Activated naive CD8-positive, alpha-beta T cell treated with anti-CD3 and anti-CD28 coated beads, Interleukin-2, amount 50 U/mL, for 24 hours (primary cell): Measurements from ENCODE around the gene SOCS6.
"Not testable (repeated sequence)": the region's sequence is repeated elsewhere in the genome, so short reads cannot be mapped to it uniquely, and the experiment has no call there.

ENCODE experiments used
- ATAC-seq: fragments of 150-1000 bp; cut with Tn5 transposase; one replicate; pipeline ENCODE4 v1.10.0; 2021
- DNase-seq: peaks from one replicate; pipeline ENCODE4 v3.0.0; 2021
- H3K27ac Mint-ChIP-seq: one replicate; pipeline ENCODE4 v1.8.0; 2021; ENCODE audit warnings: mild to moderate bottlenecking, mixed read lengths
- H3K27me3 Mint-ChIP-seq: one replicate; pipeline ENCODE4 v1.8.0; 2021; ENCODE audit warnings: mixed read lengths
- H3K36me3 Mint-ChIP-seq: one replicate; pipeline ENCODE4 v1.8.0; 2021; ENCODE audit warnings: low read depth, mixed read lengths
- H3K4me1 Mint-ChIP-seq: one replicate; pipeline ENCODE4 v1.8.0; 2021; ENCODE audit warnings: mixed read lengths
- H3K4me3 Mint-ChIP-seq: one replicate; pipeline ENCODE4 v1.8.0; 2021; ENCODE audit warnings: mild to moderate bottlenecking, moderate library complexity, mixed read lengths
- H3K9me3 Mint-ChIP-seq: one replicate; pipeline ENCODE4 v1.8.0; 2021; ENCODE audit warnings: mixed read lengths

SOCS6 gene

GRCh38 chr18:70288851-70289328 is at the start of gene SOCS6:
Gene SOCS6, plus strand, starts transcription at chr18:70289045. Its CDS starts 35,624 bp downstream, at chr18:70324669.
- Mint-ChIP-seq H3K4me1 (peaks cover 5% of the 10 kb centered on the region), H3K9me3 (no peaks in the 10 kb centered on the region), H3K27me3 (peaks cover 60% of the 10 kb centered on the region), H3K36me3 (no peaks in the 10 kb centered on the region), H3K4me3 (peak within 1 kb of the TSS; percentile 76), H3K27ac (no peak within 1 kb of the TSS)
- DNase-seq (peak; percentile 36), ATAC-seq (peak; percentile 64)

DNA sequence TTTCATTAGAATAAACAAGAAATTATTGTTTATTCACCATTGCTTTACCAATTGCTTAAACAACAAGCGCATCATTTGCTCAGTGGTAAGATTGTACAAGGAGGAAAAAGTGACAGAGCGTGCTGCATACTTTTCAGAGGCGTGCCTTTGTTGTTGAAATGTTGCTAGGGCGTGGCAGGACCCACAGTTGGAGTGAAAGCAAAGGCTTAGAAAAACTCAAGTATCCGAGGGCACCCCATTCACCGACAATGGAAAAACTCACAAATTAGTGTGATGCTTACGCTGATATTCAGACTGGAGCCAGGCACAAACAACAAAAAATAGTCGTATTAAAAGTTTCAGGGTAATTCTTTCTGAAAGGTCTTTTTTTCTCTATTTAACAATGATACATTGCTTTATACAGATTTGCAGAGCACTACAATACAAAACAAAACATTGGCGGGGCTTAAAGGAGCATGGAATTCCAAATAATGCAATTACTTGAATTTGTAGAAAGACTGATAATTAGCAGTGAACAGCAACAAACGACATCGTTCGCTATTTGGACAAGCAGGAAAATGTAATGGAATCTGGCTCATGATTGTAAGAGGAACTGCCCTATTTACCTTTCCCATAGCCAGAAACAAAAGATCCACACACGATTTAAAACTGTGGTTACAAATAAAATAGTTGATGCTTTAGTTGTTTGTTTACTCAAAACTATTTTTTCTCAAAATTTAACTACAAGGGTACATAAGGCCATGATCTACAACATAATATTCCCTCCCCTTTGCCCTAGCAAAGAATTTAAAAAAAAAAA is 45.5 kb upstream of the SOCS6 start:
- no peaks in the 10 kb centered on the region for H3K9me3 Mint-ChIP-seq
- ATAC-seq (no peak), DNase-seq (no peak)
- H3K27ac Mint-ChIP-seq = no peak overlapping the region
- no peaks in the 10 kb centered on the region for H3K4me1 Mint-ChIP-seq
- H3K4me3 Mint-ChIP-seq = no peak overlapping the region
- H3K36me3 Mint-ChIP-seq = no peaks in the 10 kb centered on the region
- H3K27me3 Mint-ChIP-seq = peaks cover 4% of the 10 kb centered on the region

DNA sequence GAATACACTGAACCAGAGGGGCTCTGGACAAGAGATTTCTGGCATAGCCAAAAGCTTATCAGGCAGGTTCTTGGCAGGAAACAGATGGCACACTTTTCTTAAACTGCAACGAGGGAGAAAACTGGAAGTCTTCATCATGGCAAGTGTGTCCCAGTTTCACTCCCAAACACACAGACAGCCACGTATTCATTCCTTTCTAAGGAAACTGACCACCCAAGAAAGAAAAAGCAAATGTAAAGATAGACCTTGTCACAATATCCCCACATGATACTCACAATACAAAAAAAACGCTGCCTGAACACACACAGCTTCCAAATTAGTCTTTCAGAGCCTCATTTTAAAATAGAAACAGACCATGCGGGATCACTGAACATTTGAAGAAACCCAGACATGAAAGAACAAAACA is 42.8 kb upstream of the SOCS6 start:
- H3K36me3 Mint-ChIP-seq = no peaks in the 10 kb centered on the region

GRCh38 chr18:70249118-70249517 is 39.7 kb upstream of the SOCS6 start:
- Mint-ChIP-seq H3K9me3 (no peaks in the 10 kb centered on the region), H3K4me1 (no peaks in the 10 kb centered on the region), H3K27me3 (no peaks in the 10 kb centered on the region), H3K36me3 (no peaks in the 10 kb centered on the region), H3K4me3 (no peak overlapping the region), H3K27ac (no peak overlapping the region)
- DNase-seq = no peak
- no peak for ATAC-seq

More for the DNA sequence above, 42.8 kb upstream of the SOCS6 start:
- Mint-ChIP-seq H3K27me3 (peaks cover 2% of the 10 kb centered on the region), H3K9me3 (no peaks in the 10 kb centered on the region), H3K4me1 (no peaks in the 10 kb centered on the region), H3K27ac (no peak overlapping the region), H3K4me3 (no peak overlapping the region)
- ATAC-seq (no peak), DNase-seq (no peak)

DNA sequence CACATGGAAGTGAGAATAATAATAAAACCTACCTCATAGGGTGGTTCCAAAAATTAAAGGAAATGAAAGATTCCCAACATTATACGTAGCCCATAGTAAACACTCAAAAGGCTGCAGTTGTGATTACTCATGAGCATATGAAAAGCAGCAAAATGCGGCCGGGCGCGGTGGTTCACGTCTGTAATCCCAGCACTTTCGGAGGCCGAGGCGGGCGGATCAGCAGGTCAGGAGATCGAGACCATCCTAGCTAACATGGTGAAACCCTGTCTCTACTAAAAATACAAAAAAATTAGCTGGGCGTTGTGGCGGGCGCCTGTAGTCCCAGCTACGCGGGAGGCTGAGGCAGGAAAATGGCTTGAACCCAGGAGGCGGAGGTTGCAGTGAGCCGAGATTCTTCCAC is 39.0 kb upstream of the SOCS6 start:
- H3K36me3 Mint-ChIP-seq, H3K27ac Mint-ChIP-seq, H3K9me3 Mint-ChIP-seq, ATAC-seq, DNase-seq, H3K4me3 Mint-ChIP-seq, H3K4me1 Mint-ChIP-seq, H3K27me3 Mint-ChIP-seq: not testable (repeated sequence)

- no peaks in the 10 kb centered on the region for H3K4me1 Mint-ChIP-seq
- no peak for ATAC-seq
- DNase-seq = no peak
These were observed 38.1 kb upstream of the SOCS6 start for GRCh38 chr18:70250781-70251180.

GRCh38 chr18:70256184-70256583 is 32.7 kb upstream of the SOCS6 start:
- H3K36me3 Mint-ChIP-seq = no peaks in the 10 kb centered on the region
- H3K9me3 Mint-ChIP-seq = no peaks in the 10 kb centered on the region
- ATAC-seq = no peak
- H3K4me3 Mint-ChIP-seq = no peak overlapping the region
- H3K27me3 Mint-ChIP-seq = peaks cover 11% of the 10 kb centered on the region
- H3K27ac Mint-ChIP-seq = no peak overlapping the region
- no peaks in the 10 kb centered on the region for H3K4me1 Mint-ChIP-seq
- DNase-seq = no peak

More at GRCh38 chr18:70250781-70251180, 38.1 kb upstream of the SOCS6 start:
- Mint-ChIP-seq H3K9me3 (no peaks in the 10 kb centered on the region), H3K36me3 (no peaks in the 10 kb centered on the region), H3K4me3 (no peak overlapping the region), H3K27me3 (no peaks in the 10 kb centered on the region), H3K27ac (no peak overlapping the region)

DNA sequence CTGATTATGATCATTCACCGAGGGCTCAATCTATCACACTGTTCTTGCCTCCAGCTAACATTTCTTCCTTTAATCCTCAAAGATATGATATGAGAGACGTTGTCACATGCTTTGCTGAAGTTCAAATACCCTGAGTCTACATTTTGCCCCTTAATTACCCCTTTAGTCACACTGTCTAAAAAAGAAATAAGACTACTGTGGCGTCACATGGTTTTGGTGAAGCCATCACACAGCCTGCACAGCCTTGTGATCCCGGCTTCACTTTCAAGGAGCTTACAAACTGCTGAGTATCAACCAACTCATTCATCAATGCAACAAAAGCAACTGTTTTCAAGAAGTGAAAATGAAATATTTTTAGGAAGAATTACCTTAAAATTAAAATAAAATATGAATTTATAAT is 31.9 kb upstream of the SOCS6 start:
- ATAC-seq = no peak
- H3K27me3 Mint-ChIP-seq = peaks cover 11% of the 10 kb centered on the region

GRCh38 chr18:70258243-70258642 is 30.6 kb upstream of the SOCS6 start:
- H3K36me3 Mint-ChIP-seq = no peaks in the 10 kb centered on the region
- no peak for DNase-seq
- ATAC-seq = no peak

More for the DNA sequence above, 31.9 kb upstream of the SOCS6 start:
- Mint-ChIP-seq H3K36me3 (no peaks in the 10 kb centered on the region), H3K4me3 (no peak overlapping the region), H3K4me1 (no peaks in the 10 kb centered on the region), H3K9me3 (no peaks in the 10 kb centered on the region), H3K27ac (no peak overlapping the region)
- no peak for DNase-seq

GRCh38 chr18:70260683-70261082 is 28.2 kb upstream of the SOCS6 start:
- H3K4me1 Mint-ChIP-seq = no peaks in the 10 kb centered on the region
- no peak overlapping the region for H3K4me3 Mint-ChIP-seq
- DNase-seq = no peak
- H3K36me3 Mint-ChIP-seq = no peaks in the 10 kb centered on the region
- ATAC-seq = no peak
- H3K9me3 Mint-ChIP-seq = no peaks in the 10 kb centered on the region
- H3K27me3 Mint-ChIP-seq = peaks cover 11% of the 10 kb centered on the region
- H3K27ac Mint-ChIP-seq = no peak overlapping the region

More at GRCh38 chr18:70258243-70258642, 30.6 kb upstream of the SOCS6 start:
- Mint-ChIP-seq H3K4me1 (no peaks in the 10 kb centered on the region), H3K27me3 (peaks cover 11% of the 10 kb centered on the region), H3K27ac (no peak overlapping the region), H3K9me3 (no peaks in the 10 kb centered on the region), H3K4me3 (no peak overlapping the region)

- Mint-ChIP-seq H3K27me3 (peaks cover 10% of the 10 kb centered on the region), H3K9me3 (no peaks in the 10 kb centered on the region), H3K27ac (no peak overlapping the region), H3K4me3 (no peak overlapping the region), H3K36me3 (no peaks in the 10 kb centered on the region), H3K4me1 (no peaks in the 10 kb centered on the region)
- DNase-seq (no peak), ATAC-seq (no peak)
These were observed 27.6 kb upstream of the SOCS6 start for GRCh38 chr18:70261141-70261788.

GRCh38 chr18:70263336-70263735 is 25.5 kb upstream of the SOCS6 start:
- H3K9me3 Mint-ChIP-seq = peaks cover 3% of the 10 kb centered on the region
- H3K4me1 Mint-ChIP-seq = no peaks in the 10 kb centered on the region
- no peak overlapping the region for H3K4me3 Mint-ChIP-seq
- no peak overlapping the region for H3K27ac Mint-ChIP-seq
- H3K36me3 Mint-ChIP-seq = no peaks in the 10 kb centered on the region
- DNase-seq (no peak), ATAC-seq (no peak)
- peaks cover 2% of the 10 kb centered on the region for H3K27me3 Mint-ChIP-seq

GRCh38 chr18:70271742-70272141 is 17.1 kb upstream of the SOCS6 start:
- no peak for ATAC-seq
- H3K27ac Mint-ChIP-seq = no peak overlapping the region
- H3K4me1 Mint-ChIP-seq = no peaks in the 10 kb centered on the region
- H3K36me3 Mint-ChIP-seq = no peaks in the 10 kb centered on the region
- H3K27me3 Mint-ChIP-seq = no peaks in the 10 kb centered on the region
- peaks cover 36% of the 10 kb centered on the region for H3K9me3 Mint-ChIP-seq
- no peak for DNase-seq
- no peak overlapping the region for H3K4me3 Mint-ChIP-seq

GRCh38 chr18:70273021-70273420 is 15.8 kb upstream of the SOCS6 start:
- no peak for ATAC-seq
- H3K27me3 Mint-ChIP-seq = no peaks in the 10 kb centered on the region
- no peak overlapping the region for H3K27ac Mint-ChIP-seq
- H3K36me3 Mint-ChIP-seq = no peaks in the 10 kb centered on the region
- no peak for DNase-seq
- no peak overlapping the region for H3K4me3 Mint-ChIP-seq
- H3K9me3 Mint-ChIP-seq = peaks cover 34% of the 10 kb centered on the region
- H3K4me1 Mint-ChIP-seq = no peaks in the 10 kb centered on the region
